Activated CD4-positive, alpha-beta T cell treated with anti-CD3 and anti-CD28 coated beads, Interleukin-2, amount 50 U/mL, for 4 hours (primary cell): Measurements from ENCODE around the gene VILL.
A peak's percentile ranks its signal among the peaks of the same experiment; 100 is the strongest.

Experiments
- DNase-seq, 2 experiments: peaks; one replicate each; pipeline ENCODE4 v3.0.0-alpha.2; 2020

Gene VILL

GRCh38 chr3:38002291-38002876 is 11.8 kb downstream of the VILL start:
- DNase-seq = no peak

DNA sequence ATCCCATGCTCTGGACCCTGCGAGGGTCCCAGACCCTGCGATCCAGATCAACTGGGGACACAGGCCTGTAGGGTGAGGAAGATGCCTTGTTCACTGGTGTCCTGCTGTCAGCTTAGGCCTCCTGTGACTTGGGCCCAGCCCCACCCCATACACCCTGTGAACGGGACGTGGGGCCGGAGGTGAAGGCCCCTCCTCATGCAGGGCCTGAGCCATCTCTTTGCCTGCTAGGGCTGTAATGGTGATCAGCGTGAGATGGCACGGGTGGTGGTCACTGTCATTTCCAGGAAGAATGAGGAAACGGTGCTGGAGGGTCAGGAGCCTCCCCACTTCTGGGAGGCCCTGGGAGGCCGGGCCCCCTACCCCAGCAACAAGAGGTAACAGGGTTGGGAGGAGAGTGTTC is 12.4 kb downstream of the VILL start:
- DNase-seq = no peak

DNA sequence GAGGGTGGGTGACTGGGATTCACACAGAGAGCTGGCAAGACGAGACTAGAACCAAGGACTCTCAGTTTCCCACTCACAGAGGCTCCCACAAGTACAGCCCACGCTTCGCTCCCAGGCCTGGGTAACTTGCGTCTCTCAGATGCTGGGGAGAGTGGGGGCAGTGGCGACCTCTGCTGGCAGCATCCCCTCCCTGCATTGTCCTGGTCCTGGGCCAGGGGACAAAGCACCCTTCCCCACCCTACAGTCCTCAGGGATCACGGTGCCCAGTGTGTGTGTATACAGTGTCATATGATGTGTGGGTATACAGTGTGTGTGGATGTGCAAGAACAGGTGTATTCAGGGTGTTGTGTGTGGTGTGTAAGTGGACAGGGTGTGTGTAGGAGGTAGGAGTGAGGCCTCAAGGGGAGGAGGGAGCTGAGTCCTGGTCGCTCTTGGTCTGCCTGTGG is 12.8 kb downstream of the VILL start:
- peak; percentile 54 to 58 for DNase-seq

DNA sequence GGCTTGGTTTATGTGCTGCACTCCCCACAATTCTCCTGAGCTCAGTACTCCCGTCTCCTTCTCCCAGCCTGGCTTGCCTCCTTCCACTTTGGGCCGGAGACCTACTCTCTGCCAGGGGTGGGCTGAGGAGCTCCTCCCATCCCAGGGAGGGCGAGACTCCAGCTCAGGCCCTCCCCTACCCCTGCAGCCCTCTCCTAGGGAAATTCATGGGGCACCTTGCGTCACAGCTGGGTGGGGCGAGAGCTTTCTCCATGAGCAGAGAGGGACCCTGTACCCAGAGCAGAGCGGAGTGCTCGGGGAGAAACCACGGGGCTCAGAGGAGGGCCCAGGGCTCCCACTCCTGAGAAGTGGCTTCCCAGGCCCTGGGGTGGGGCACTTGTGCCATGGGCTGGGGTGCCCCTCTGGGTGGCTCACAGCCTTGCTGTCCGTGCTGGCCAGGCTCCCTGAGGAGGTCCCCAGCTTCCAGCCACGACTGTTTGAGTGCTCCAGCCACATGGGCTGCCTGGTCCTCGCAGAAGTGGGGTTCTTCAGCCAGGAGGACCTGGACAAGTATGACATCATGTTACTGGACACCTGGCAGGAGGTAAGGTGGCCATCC is 13.3 kb downstream of the VILL start:
- no peak for DNase-seq

DNA sequence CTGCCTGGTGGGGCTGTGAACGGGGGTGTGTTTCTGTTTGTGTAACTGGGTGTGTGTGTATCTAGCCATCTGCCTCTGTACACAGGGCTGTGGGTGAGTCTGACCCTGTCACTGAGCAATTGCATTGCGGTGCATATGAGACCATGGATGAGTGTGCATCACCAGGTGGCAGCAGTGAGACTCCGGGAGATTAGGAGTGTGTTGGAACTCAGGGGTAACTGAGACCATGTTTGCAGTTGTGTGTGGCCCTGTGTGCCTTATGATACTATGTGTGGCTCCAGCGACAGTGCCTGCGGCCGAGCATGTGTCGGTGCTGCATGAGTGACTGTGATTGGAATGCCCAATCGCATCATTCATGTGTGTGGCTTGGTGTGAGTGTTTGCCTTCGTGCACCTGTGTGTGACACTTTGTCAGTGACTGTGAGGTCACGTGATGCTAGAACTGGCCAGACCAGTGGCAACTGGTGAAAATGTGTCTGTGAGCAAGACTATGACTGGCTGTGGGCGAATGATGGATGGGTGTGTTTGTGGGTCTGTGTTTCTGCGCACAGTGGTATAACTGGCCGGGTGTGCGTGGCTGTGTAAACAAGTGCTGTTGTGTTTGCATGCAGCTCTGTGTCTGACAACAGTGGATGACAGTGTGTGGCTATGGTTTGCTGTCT is 14.0 kb downstream of the VILL start:
- peak; percentile 59 to 63 for DNase-seq

- no peak for DNase-seq
Observed at GRCh38 chr3:38005076-38006020, 14.8 kb downstream of the VILL start.

DNA sequence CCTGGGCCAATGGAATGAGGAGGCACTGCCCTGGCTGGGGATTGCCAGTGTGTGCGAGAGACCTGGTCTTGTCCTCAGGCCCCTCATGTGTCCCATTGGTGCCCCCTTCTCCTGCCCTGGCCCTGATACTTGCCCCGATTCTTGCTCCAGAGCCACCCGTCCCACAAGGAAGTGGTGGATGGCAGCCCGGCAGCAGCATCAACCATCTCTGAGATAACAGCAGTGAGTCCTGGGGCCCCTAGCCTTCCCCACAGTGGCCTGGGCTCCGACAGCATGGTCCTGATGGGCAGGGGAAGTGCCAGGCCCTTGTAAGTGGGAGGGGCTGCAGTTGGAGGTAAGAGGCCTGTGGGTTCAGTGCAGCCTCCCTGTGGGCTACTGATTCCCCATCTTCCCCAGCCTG is 15.4 kb downstream of the VILL start:
- no peak for DNase-seq

- no peak for DNase-seq
Observed at GRCh38 chr3:38006445-38006995, 15.9 kb downstream of the VILL start.

DNA sequence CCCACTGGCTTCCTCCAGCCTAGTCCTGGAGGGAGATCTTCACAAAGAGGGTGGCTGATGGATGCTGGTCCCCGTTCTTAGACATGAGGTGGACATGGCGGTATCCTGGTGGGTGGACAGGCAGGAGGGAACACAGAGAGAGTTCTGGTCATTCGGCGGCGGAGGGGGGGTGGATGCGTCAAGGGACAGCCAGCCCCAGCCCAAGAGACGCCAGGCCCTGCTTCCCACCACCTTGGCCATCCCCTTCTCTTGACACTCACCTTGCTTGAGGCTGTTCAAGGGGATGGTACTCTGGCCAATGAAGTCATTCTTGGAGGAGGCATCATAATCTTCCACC is 17.1 kb downstream of the VILL start:
- DNase-seq = no peak

DNA sequence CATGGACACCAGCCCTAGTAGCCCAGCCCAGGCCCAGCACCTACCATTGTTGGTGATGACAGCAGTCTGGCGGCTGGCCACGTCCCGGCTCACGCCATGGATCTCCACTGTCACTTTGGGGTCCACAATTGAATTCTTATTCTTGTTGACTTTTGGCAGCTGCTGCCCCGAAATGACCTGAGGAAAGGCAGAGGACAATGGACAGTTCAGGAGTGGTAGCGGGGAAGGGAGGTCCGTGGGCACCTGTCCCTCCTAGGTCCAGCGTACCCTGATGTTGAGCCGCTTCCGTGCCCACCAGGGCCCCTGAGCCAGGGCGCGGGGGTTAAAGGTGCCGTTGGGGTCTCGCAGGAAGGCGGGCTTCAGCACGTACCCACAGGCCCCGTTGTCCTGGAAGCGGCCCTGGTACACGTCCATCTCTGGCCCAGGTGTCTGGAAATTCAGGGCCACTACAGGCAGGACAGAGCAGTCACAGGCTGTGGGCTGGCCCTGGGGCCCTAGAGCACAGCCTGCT is 17.7 kb downstream of the VILL start:
- no peak for DNase-seq

GRCh38 chr3:38008971-38009580 is 18.5 kb downstream of the VILL start:
- DNase-seq = no peak

DNA sequence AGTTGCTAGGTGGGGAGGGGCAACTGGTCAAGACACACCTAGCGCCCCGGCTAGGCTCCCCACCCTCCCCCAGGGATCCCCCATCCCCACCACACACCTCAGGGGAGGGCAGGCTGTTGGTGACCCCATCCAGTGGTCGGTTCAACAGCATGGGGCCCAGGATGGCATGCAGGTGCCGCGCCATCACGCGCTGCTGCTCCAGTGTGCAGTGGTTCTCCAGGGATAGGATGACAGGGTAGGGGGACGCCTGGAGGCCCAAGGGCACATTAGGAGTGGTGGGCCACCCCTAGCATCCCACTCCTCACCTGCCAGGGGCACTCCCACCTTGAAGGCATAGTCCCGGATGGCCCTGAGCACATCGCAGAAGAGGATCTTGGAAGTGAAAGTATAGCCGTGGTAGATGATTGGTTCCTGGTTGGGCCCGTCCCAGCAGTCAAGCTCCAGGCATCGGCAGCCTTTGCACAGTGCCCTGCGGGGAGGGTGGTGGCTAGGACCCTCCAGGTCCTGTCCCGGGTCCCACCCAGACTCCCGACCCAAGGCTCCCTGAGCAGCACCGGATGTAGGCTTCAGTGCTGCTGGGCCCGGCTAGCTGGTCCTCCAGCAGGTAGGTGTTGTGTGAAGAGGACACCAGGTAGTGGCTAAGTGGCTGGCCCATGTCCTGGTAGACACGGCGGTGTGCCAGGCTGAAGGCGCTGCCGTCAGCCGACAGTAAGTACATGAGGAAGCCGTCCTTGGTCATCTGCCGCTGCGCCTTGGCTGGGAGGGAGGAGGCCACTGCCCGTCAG is 19.4 kb downstream of the VILL start:
- no peak for DNase-seq

DNA sequence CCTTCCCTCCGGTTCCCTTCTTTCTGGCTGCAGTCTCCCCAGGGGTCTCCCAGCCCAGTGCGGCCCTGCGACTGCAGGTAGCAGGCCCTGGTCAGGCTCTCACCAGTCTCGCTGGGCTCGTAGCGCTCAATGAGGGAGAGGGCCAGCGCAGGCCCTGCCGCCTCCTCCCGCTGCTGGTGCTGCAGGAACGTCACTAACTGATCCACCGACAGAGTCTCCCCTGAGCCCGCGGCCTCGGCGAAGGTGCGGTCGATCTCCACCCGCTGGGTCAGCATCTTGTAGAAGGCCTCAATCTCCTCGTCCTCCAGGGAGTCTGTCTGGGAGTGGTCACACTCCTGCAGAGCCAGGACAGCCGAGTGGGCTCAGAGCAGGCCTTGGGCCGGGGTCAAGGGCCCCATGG is 20.5 kb downstream of the VILL start:
- no peak for DNase-seq

DNA sequence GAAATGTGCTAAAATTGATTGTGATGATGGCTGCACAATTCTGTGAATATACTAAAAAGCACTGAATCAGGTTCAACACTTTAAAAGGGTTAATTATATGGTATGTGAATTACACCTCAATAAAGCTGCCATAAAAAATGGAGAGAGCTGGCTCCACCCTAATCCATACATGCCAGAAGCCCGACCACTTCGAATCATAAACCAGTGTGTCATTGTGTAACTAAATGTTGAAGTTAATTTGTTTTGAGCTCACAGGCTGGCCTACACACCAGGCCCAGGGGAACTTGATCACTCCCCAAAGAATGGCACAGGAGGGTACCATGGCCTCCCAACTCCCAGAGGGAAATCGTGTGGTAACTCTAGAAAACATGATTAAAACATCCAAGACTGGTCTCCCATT is 24.9 kb downstream of the VILL start:
- DNase-seq = no peak

DNA sequence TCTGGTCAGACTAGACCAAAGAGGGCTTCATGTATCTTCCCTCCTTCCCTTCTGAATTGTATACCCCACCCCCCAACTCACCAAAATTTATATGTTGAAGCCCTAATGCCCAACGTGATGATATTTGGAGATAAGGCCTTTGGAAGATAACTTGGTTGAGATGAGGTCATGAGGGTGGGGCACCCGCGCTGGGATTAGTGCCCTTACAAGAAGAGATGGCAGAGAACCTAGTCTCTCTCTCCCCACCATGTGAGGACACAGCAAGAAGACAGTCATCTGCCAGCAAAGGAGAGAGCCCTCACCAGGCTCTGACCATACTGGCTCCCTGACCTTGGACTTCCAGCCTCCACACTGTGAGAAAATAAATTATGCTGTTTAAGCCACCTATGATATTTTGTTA is 25.4 kb downstream of the VILL start:
- no peak for DNase-seq

- no peak for DNase-seq
Observed at GRCh38 chr3:38016410-38016809, 25.8 kb downstream of the VILL start.

GRCh38 chr3:38016847-38017444 is 26.4 kb downstream of the VILL start:
- no peak for DNase-seq

GRCh38 chr3:38017445-38018295 is 27.1 kb downstream of the VILL start:
- DNase-seq = no peak

- no peak for DNase-seq
Observed at GRCh38 chr3:38018296-38019266, 28.0 kb downstream of the VILL start.
